ENCODE data around the gene SYNE1. TPM values are rescaled to one million over a fixed set of nuclear protein-coding genes. Genes with fewer than 3 reads are reported as not detected.
A peak's percentile ranks its signal among the peaks of the same experiment; 100 is the strongest.
"Not testable (repeated sequence)": the region's sequence is repeated elsewhere in the genome, so short reads cannot be mapped to it uniquely, and the experiment has no call there.

Gene SYNE1
- total RNA-seq (2022) (20.8 and 23.0 TPM in 2 replicates), Bru-seq, nascent RNA (percentile 49 among the genes with signal in this experiment), BruChase-seq, experiment 1, labeled RNA remaining after a 2-hour chase (percentile 49 among the genes with signal in this experiment), BruChase-seq, experiment 2, labeled RNA remaining after a 6-hour chase (percentile 52 among the genes with signal in this experiment)
- long read RNA-seq, partial matches to known transcripts = 4 of 11 reads
- long read RNA-seq, other reads (novel, unspliced or antisense) = 6 of 11 reads

- intact Hi-C loops (cut with micrococcal nuclease; ENCODE audit: unreplicated experiment) = no loop called here
- Histone ChIP-seq H3K9me3 (no peaks in the 10 kb centered on the region), H3K4me3 (ENCODE audit: low read depth, low read length) (no peak within 1 kb of the TSS), H3K36me3 (ENCODE audit: control insufficient read depth, insufficient read depth, low read length) (no peaks in the 10 kb centered on the region), H3K4me1 (peaks cover 20% of the 10 kb centered on the region), H3K27me3 (replicated peaks; ENCODE audit: control insufficient read depth, insufficient read depth, low read length) (no peaks in the 10 kb centered on the region)
- Mint-ChIP-seq H3K27me3 (ENCODE audit: insufficient read depth, unreplicated experiment) (no peaks in the 10 kb centered on the region), H3K36me3 (ENCODE audit: insufficient read depth, unreplicated experiment) (no peaks in the 10 kb centered on the region), H3K4me3 (ENCODE audit: unreplicated experiment) (no peak within 1 kb of the TSS), H3K9me3 (ENCODE audit: unreplicated experiment) (no peaks in the 10 kb centered on the region), H3K4me1 (ENCODE audit: low read depth, unreplicated experiment) (peaks cover 18% of the 10 kb centered on the region), H3K27ac (ENCODE audit: unreplicated experiment) (peak within 1 kb of the TSS; percentile 39)
- ChIA-PET CTCF (no interaction called here), POLR2A (no interaction called here)
- BruUV-seq (replicated peaks) = no TSS peak
- no peak for TF ChIP-seq CTCF (IDR thresholded peaks at IDR 0.05; ENCODE audit: insufficient read depth in 1 of 2, low read depth in 1 of 2, low read length in 1 of 2, severe bottlenecking in 1 of 2, unreplicated experiment in 1 of 2)
- DNase-seq = no peak
Observed at GRCh38 chr6:152637296-152638047, at the start of gene SYNE1. Gene SYNE1, minus strand, starts transcription at chr6:152637362. Its CDS starts 9,031 bp downstream, at chr6:152628331.

- Mint-ChIP-seq H3K36me3 (ENCODE audit: insufficient read depth, unreplicated experiment) (no peaks in the 10 kb centered on the region), H3K27me3 (ENCODE audit: insufficient read depth, unreplicated experiment) (peaks cover 9% of the 10 kb centered on the region), H3K9me3 (ENCODE audit: unreplicated experiment) (no peaks in the 10 kb centered on the region), H3K27ac (ENCODE audit: unreplicated experiment) (no peak overlapping the region), H3K4me3 (ENCODE audit: unreplicated experiment) (no peak overlapping the region), H3K4me1 (ENCODE audit: low read depth, unreplicated experiment) (peaks cover 2% of the 10 kb centered on the region)
- ChIA-PET POLR2A (no interaction called here), CTCF (no interaction called here)
- Histone ChIP-seq H3K27me3 (replicated peaks; ENCODE audit: control insufficient read depth, insufficient read depth, low read length) (no peaks in the 10 kb centered on the region), H3K9me3 (no peaks in the 10 kb centered on the region), H3K4me1 (no peaks in the 10 kb centered on the region), H3K4me3 (ENCODE audit: low read depth, low read length) (no peak overlapping the region), H3K36me3 (ENCODE audit: control insufficient read depth, insufficient read depth, low read length) (no peaks in the 10 kb centered on the region)
- DNase-seq = no peak
- intact Hi-C loops (cut with micrococcal nuclease; ENCODE audit: unreplicated experiment) = no loop called here
- no TSS peak for BruUV-seq (replicated peaks)
- TF ChIP-seq CTCF (IDR thresholded peaks at IDR 0.05; ENCODE audit: insufficient read depth in 1 of 2, low read depth in 1 of 2, low read length in 1 of 2, severe bottlenecking in 1 of 2, unreplicated experiment in 1 of 2) = no peak
Observed at GRCh38 chr6:152685819-152686218, 48.7 kb upstream of the SYNE1 start.

GRCh38 chr6:152682935-152683334 lies 45.8 kb upstream of the SYNE1 start:
- H3K9me3 Mint-ChIP-seq (ENCODE audit: unreplicated experiment); H3K27ac Mint-ChIP-seq (ENCODE audit: unreplicated experiment); intact Hi-C loops (cut with micrococcal nuclease; ENCODE audit: unreplicated experiment); CTCF ChIA-PET; BruUV-seq (replicated peaks); H3K9me3 ChIP-seq; H3K4me1 Mint-ChIP-seq (ENCODE audit: low read depth, unreplicated experiment); H3K27me3 ChIP-seq (replicated peaks; ENCODE audit: control insufficient read depth, insufficient read depth, low read length); H3K36me3 ChIP-seq (ENCODE audit: control insufficient read depth, insufficient read depth, low read length); H3K4me1 ChIP-seq; DNase-seq; H3K36me3 Mint-ChIP-seq (ENCODE audit: insufficient read depth, unreplicated experiment); H3K4me3 ChIP-seq (ENCODE audit: low read depth, low read length); POLR2A ChIA-PET; H3K4me3 Mint-ChIP-seq (ENCODE audit: unreplicated experiment): not testable (repeated sequence)
- peaks cover 18% of the 10 kb centered on the region for H3K27me3 Mint-ChIP-seq (ENCODE audit: insufficient read depth, unreplicated experiment)

Data from Caco-2 (cell line).